Naive thymus-derived CD4-positive, alpha-beta T cell (primary cell): ENCODE data around the gene PLVAP. TPM values are rescaled to one million over a fixed set of nuclear protein-coding genes. Genes with fewer than 3 reads are reported as not detected.

Experiments used
- ATAC-seq: fragments of 150-1000 bp; cut with Tn5 transposase; 2 replicates; pipeline ENCODE4 v1.10.0; 2021; ENCODE audit warnings: mild to moderate bottlenecking, moderate library complexity
- CTCF ChIA-PET: fragments of 350-600 bp; sonication (Branson Sonifier 250); formaldehyde crosslinking; loops from one replicate; lab custom pipeline; 2021; ENCODE audit warnings: antibody characterized with exemption; lab: Charles Lee
- POLR2A ChIA-PET: fragments of 350-600 bp; sonication (Branson Sonifier 250); formaldehyde crosslinking; loops from one replicate; lab custom pipeline; 2021; ENCODE audit warnings: antibody characterized with exemption, inconsistent platforms; lab: Charles Lee
- DNase-seq, 9 donors: peaks; one replicate each; pipeline versions ENCODE4 v3.0.0 to v3.0.0-alpha.2; 2020 to 2022; ENCODE audit warnings: mixed read lengths in 1 of 9
- H3K27ac ChIP-seq: one replicate; pipeline ENCODE4 v1.7.0; 2013; ENCODE audit warnings: mild to moderate bottlenecking, low read depth, low read length, moderate library complexity
- H3K27me3 ChIP-seq, 2 donors: one replicate each; pipeline ENCODE4 v1.7.0; 2013; ENCODE audit warnings: low read length in 2 of 2, mild to moderate bottlenecking in 2 of 2, moderate library complexity in 2 of 2; ENCODE audit not compliant: control insufficient read depth in 2 of 2, insufficient read depth in 2 of 2
- H3K36me3 ChIP-seq, 3 experiments: 1 replicate in 2 of 3; 2 replicates in 1 of 3; pipeline ENCODE4 v1.7.0; 2013; ENCODE audit warnings: low read length in 3 of 3, mild to moderate bottlenecking in 3 of 3, moderate library complexity in 1 of 3; ENCODE audit not compliant: insufficient read depth in 3 of 3, control insufficient read depth in 2 of 3
- H3K4me1 ChIP-seq, 2 donors: one replicate each; pipeline ENCODE4 v1.7.0; 2013; ENCODE audit warnings: low read length in 2 of 2, mild to moderate bottlenecking in 2 of 2, moderate library complexity in 1 of 2; ENCODE audit not compliant: control insufficient read depth in 2 of 2, insufficient read depth in 2 of 2
- H3K4me3 ChIP-seq: 2 replicates; pipeline ENCODE4 v1.7.0; 2013; ENCODE audit warnings: mild to moderate bottlenecking, low read length
- H3K9me3 ChIP-seq, 3 experiments: 1 replicate in 2 of 3; 2 replicates in 1 of 3; pipeline ENCODE4 v1.7.0; 2013; ENCODE audit warnings: low read length in 3 of 3; ENCODE audit not compliant: control insufficient read depth in 2 of 3
- H3K27ac Mint-ChIP-seq, 9 donors: one replicate each; pipeline ENCODE4 v1.8.0; 2020 to 2022; ENCODE audit warnings: mixed read lengths in 9 of 9, mild to moderate bottlenecking in 8 of 9, moderate library complexity in 5 of 9, inconsistent platforms in 2 of 9
- H3K27me3 Mint-ChIP-seq, 5 donors: one replicate each; pipeline ENCODE4 v1.8.0; 2021 to 2022; ENCODE audit warnings: mixed read lengths in 5 of 5, mild to moderate bottlenecking in 1 of 5
- H3K36me3 Mint-ChIP-seq, 5 donors: one replicate each; pipeline ENCODE4 v1.8.0; 2020 to 2022; ENCODE audit warnings: mixed read lengths in 5 of 5, mild to moderate bottlenecking in 3 of 5, inconsistent platforms in 1 of 5
- H3K4me1 Mint-ChIP-seq, 7 donors: one replicate each; pipeline ENCODE4 v1.8.0; 2020 to 2022; ENCODE audit warnings: mixed read lengths in 7 of 7, mild to moderate bottlenecking in 3 of 7, inconsistent platforms in 1 of 7
- H3K4me3 Mint-ChIP-seq, 10 donors: one replicate each; pipeline ENCODE4 v1.8.0; 2020 to 2022; ENCODE audit warnings: mild to moderate bottlenecking in 10 of 10, mixed read lengths in 10 of 10, moderate library complexity in 6 of 10, inconsistent platforms in 2 of 10
- H3K9me3 Mint-ChIP-seq, 11 donors: one replicate each; pipeline ENCODE4 v1.8.0; 2020 to 2022; ENCODE audit warnings: mixed read lengths in 11 of 11, mild to moderate bottlenecking in 4 of 11, inconsistent platforms in 1 of 11, moderate library complexity in 1 of 11
- intact Hi-C, 2 donors: fragments of 100-400 bp; cut with micrococcal nuclease; formaldehyde crosslinking; loops; one replicate each; pipeline ENCODE4 v1.15.1; 2023
- polyA plus RNA-seq, 2 donors: library from polyadenylated mRNA; unstranded; fragments of 300-500 nt; fragmentation: Illumina TruSeq; gene quantifications; one replicate each; pipeline ENCODE4 v1.2.3, GENCODE V29; 2021
- total RNA-seq, 6 experiments: library from RNA in 5 of 6; stranded (reverse) in 5 of 6; gene quantifications; 1 replicate in 5 of 6; 2 replicates in 1 of 6; pipeline ENCODE4 v1.2.3 and lab custom pipeline; 2021 to 2026

The PLVAP gene
- total and polyA plus RNA-seq, 7 experiments from 2014 or later: 0.24 to 0.43 (median 0.42) TPM; not detected in 4

GRCh38 chr19:17353386-17353785 is 23.8 kb downstream of the PLVAP start:
- H3K4me3 ChIP-seq: no peak overlapping the region
- ChIA-PET POLR2A (no interaction called here), CTCF (no interaction called here)
- H3K9me3 ChIP-seq: no peaks in the 10 kb centered on the region
- Mint-ChIP-seq H3K27me3 (peaks cover 7 to 22% (median 12%) of the 10 kb centered on the region in 5 donors), H3K4me3 (no peak overlapping the region), H3K9me3 (peaks cover 0 to 1% (median 0%) of the 10 kb centered on the region in 11 donors), H3K4me1 (peaks cover 0 to 12% (median 0%) of the 10 kb centered on the region in 7 donors), H3K27ac (no peak overlapping the region), H3K36me3 (no peaks in the 10 kb centered on the region)
- H3K27ac ChIP-seq: no peak overlapping the region
- peaks cover 0 to 2% of the 10 kb centered on the region in 2 donors for H3K27me3 ChIP-seq
- intact Hi-C loops: no loop called here
- DNase-seq: no peak
- no peak for ATAC-seq
- no peaks in the 10 kb centered on the region for H3K36me3 ChIP-seq
- H3K4me1 ChIP-seq: no peaks in the 10 kb centered on the region

GRCh38 chr19:17352608-17353280 is 24.4 kb downstream of the PLVAP start:
- ATAC-seq (no peak), DNase-seq (no peak)
- H3K27me3 Mint-ChIP-seq: peaks cover 10 to 25% (median 13%) of the 10 kb centered on the region in 5 donors
- H3K9me3 Mint-ChIP-seq: peaks cover 0 to 1% (median 0%) of the 10 kb centered on the region in 11 donors
- no peaks in the 10 kb centered on the region for H3K36me3 ChIP-seq
- H3K27me3 ChIP-seq: peaks cover 0 to 2% of the 10 kb centered on the region in 2 donors
- H3K36me3 Mint-ChIP-seq: no peaks in the 10 kb centered on the region
- intact Hi-C loops: no loop called here
- CTCF ChIA-PET: no interaction called here
- no peak overlapping the region for H3K27ac ChIP-seq
- no peak overlapping the region for H3K4me3 ChIP-seq
- no peaks in the 10 kb centered on the region for H3K9me3 ChIP-seq
- H3K4me3 Mint-ChIP-seq: no peak overlapping the region
- peak overlapping the region in 1 of 9 donors; percentile 62 for H3K27ac Mint-ChIP-seq
- POLR2A ChIA-PET: no interaction called here
- H3K4me1 Mint-ChIP-seq: peaks cover 0 to 12% (median 0%) of the 10 kb centered on the region in 7 donors
- no peaks in the 10 kb centered on the region for H3K4me1 ChIP-seq

GRCh38 chr19:17351815-17352435 is 25.2 kb downstream of the PLVAP start:
- ChIA-PET POLR2A (no interaction called here), CTCF (no interaction called here)
- peaks cover 0 to 1% (median 0%) of the 10 kb centered on the region in 11 donors for H3K9me3 Mint-ChIP-seq
- no peak for DNase-seq
- no peaks in the 10 kb centered on the region for H3K36me3 ChIP-seq
- H3K27ac Mint-ChIP-seq: no peak overlapping the region
- peaks cover 0 to 17% (median 0%) of the 10 kb centered on the region in 7 donors for H3K4me1 Mint-ChIP-seq
- H3K27ac ChIP-seq: no peak overlapping the region
- H3K27me3 ChIP-seq: peaks cover 0 to 2% of the 10 kb centered on the region in 2 donors
- H3K27me3 Mint-ChIP-seq: peaks cover 12 to 28% (median 13%) of the 10 kb centered on the region in 5 donors
- no peak overlapping the region for H3K4me3 ChIP-seq
- H3K9me3 ChIP-seq: no peaks in the 10 kb centered on the region
- no peak overlapping the region for H3K4me3 Mint-ChIP-seq
- no peak for ATAC-seq
- no peaks in the 10 kb centered on the region for H3K4me1 ChIP-seq
- intact Hi-C loops: no loop called here
- H3K36me3 Mint-ChIP-seq: no peaks in the 10 kb centered on the region

- Mint-ChIP-seq H3K27ac (no peak overlapping the region), H3K4me1 (peaks cover 0 to 23% (median 6%) of the 10 kb centered on the region in 7 donors), H3K9me3 (peaks cover 0 to 1% (median 0%) of the 10 kb centered on the region in 11 donors), H3K36me3 (no peaks in the 10 kb centered on the region), H3K4me3 (no peak overlapping the region), H3K27me3 (peaks cover 12 to 27% (median 13%) of the 10 kb centered on the region in 5 donors)
- H3K27me3 ChIP-seq: peaks cover 0 to 2% of the 10 kb centered on the region in 2 donors
- no peak for DNase-seq
- intact Hi-C loops: no loop called here
- H3K9me3 ChIP-seq: no peaks in the 10 kb centered on the region
- no peak for ATAC-seq
- H3K36me3 ChIP-seq: no peaks in the 10 kb centered on the region
- no peak overlapping the region for H3K27ac ChIP-seq
- peaks cover 0 to 5% of the 10 kb centered on the region in 2 donors for H3K4me1 ChIP-seq
- ChIA-PET POLR2A (no interaction called here), CTCF (interaction anchor here (1.6 kb wide), 1 partner anchor 71 kb away, joined by 5 read pairs; the partner anchor contains the start of gene MVB12A)
- no peak overlapping the region for H3K4me3 ChIP-seq
Measured at GRCh38 chr19:17348700-17349099, 28.4 kb downstream of the PLVAP start.

GRCh38 chr19:17347877-17348276 is 29.3 kb downstream of the PLVAP start:
- H3K36me3 Mint-ChIP-seq: no peaks in the 10 kb centered on the region
- ChIA-PET CTCF (interaction anchor here (0.8 to 1.6 kb wide), 3 partner anchors 23 to 72 kb away, joined by 3 to 5 read pairs (median 4); partner anchors contain the start of gene MVB12A), POLR2A (interaction anchor here (1.0 kb wide), 1 partner anchor 37 kb away, joined by 3 read pairs; no protein-coding TSS in a partner anchor)
- Histone ChIP-seq H3K36me3 (no peaks in the 10 kb centered on the region), H3K4me3 (no peak overlapping the region), H3K4me1 (peaks cover 0 to 5% of the 10 kb centered on the region in 2 donors), H3K9me3 (no peaks in the 10 kb centered on the region), H3K27ac (no peak overlapping the region), H3K27me3 (peaks cover 0 to 2% of the 10 kb centered on the region in 2 donors)
- ATAC-seq (no peak), DNase-seq (no peak)
- H3K27me3 Mint-ChIP-seq: peaks cover 4 to 20% (median 13%) of the 10 kb centered on the region in 5 donors
- H3K27ac Mint-ChIP-seq: peak overlapping the region in 1 of 9 donors; percentile 23
- no peak overlapping the region for H3K4me3 Mint-ChIP-seq
- peaks cover 0 to 23% (median 6%) of the 10 kb centered on the region in 7 donors for H3K4me1 Mint-ChIP-seq
- H3K9me3 Mint-ChIP-seq: peaks cover 0 to 1% (median 0%) of the 10 kb centered on the region in 11 donors
- intact Hi-C loops: loop anchor here in 1 of 2 donors (2.0 kb wide), 1 partner anchor 19 kb away; no protein-coding TSS in a partner anchor

GRCh38 chr19:17347361-17347760 is 29.8 kb downstream of the PLVAP start:
- peaks cover 0 to 1% (median 0%) of the 10 kb centered on the region in 11 donors for H3K9me3 Mint-ChIP-seq
- CTCF ChIA-PET: interaction anchor here (0.7 to 1.6 kb wide), 4 partner anchors 24 to 117 kb away, joined by 3 to 5 read pairs (median 4); partner anchors contain the start of gene MVB12A
- Histone ChIP-seq H3K4me3 (no peak overlapping the region), H3K36me3 (no peaks in the 10 kb centered on the region), H3K27ac (no peak overlapping the region), H3K27me3 (peaks cover 0 to 2% of the 10 kb centered on the region in 2 donors), H3K4me1 (peaks cover 0 to 5% of the 10 kb centered on the region in 2 donors), H3K9me3 (no peaks in the 10 kb centered on the region)
- ATAC-seq (no peak), DNase-seq (no peak)
- H3K4me3 Mint-ChIP-seq: no peak overlapping the region
- no peak overlapping the region for H3K27ac Mint-ChIP-seq
- intact Hi-C loops: loop anchor here in 1 of 2 donors (2.0 kb wide), 1 partner anchor 19 kb away; no protein-coding TSS in a partner anchor
- POLR2A ChIA-PET: interaction anchor here (1.0 kb wide), 1 partner anchor 37 kb away, joined by 3 read pairs; no protein-coding TSS in a partner anchor
- peaks cover 0 to 23% (median 6%) of the 10 kb centered on the region in 7 donors for H3K4me1 Mint-ChIP-seq
- H3K27me3 Mint-ChIP-seq: peaks cover 4 to 20% (median 13%) of the 10 kb centered on the region in 5 donors
- peaks cover 0 to 2% (median 0%) of the 10 kb centered on the region in 5 donors for H3K36me3 Mint-ChIP-seq
